RWPE1 (cell line): Measurements from ENCODE around the gene TECPR2.

Experiments
- CTCF ChIA-PET: fragments of 350-600 bp; sonication (Branson Sonifier 250); formaldehyde crosslinking; extraction: SDS; loops from one replicate; lab custom pipeline; 2021; lab: Yijun Ruan, JAX
- POLR2A ChIA-PET: fragments of 400-600 bp; formaldehyde crosslinking; extraction: SDS; loops from one replicate; lab custom pipeline; 2020; ENCODE audit warnings: antibody characterized with exemption; ENCODE audit not compliant: low non-redundant PET; lab: Yijun Ruan, JAX
- DNase-seq: peaks from one replicate; pipeline ENCODE4 v3.0.0; 2012; ENCODE audit warnings: low spot score
- H3K27ac ChIP-seq: fragments of 450-650 bp; 2 replicates; pipeline ENCODE4 v1.5.1; 2017
- CTCF ChIP-seq: fragments of 450-650 bp; conservative IDR thresholded peaks from 2 replicates; pipeline ENCODE4 v1.5.1; 2017; ENCODE audit warnings: low read depth, mild to moderate bottlenecking

The TECPR2 gene

GRCh38 chr14:102330806-102331205 is 31.9 kb upstream of the TECPR2 start:
- CTCF ChIA-PET = no interaction called here
- no peak for DNase-seq
- POLR2A ChIA-PET = no interaction called here

GRCh38 chr14:102333390-102333789 is 29.4 kb upstream of the TECPR2 start:
- peak overlapping the region; percentile 28; the same call in 1 of the 2 replicates for H3K27ac ChIP-seq
- POLR2A ChIA-PET = no interaction called here
- TF ChIP-seq CTCF = no peak
- CTCF ChIA-PET = no interaction called here
- no peak for DNase-seq

More at GRCh38 chr14:102330806-102331205, 31.9 kb upstream of the TECPR2 start:
- no peak overlapping the region for H3K27ac ChIP-seq
- no peak for TF ChIP-seq CTCF

- POLR2A ChIA-PET = no interaction called here
- CTCF ChIA-PET = no interaction called here
- DNase-seq = no peak
- no peak for TF ChIP-seq CTCF
- H3K27ac ChIP-seq = peak overlapping the region; percentile 28; the same call in 1 of the 2 replicates
These were observed 28.7 kb upstream of the TECPR2 start for GRCh38 chr14:102333795-102334705.

- no peak overlapping the region; the same call in 1 of the 2 replicates for H3K27ac ChIP-seq
- ChIA-PET CTCF (no interaction called here), POLR2A (no interaction called here)
- TF ChIP-seq CTCF = no peak
- no peak for DNase-seq
These were observed 27.6 kb upstream of the TECPR2 start for GRCh38 chr14:102335163-102335562.

GRCh38 chr14:102338724-102339123 is 24.0 kb upstream of the TECPR2 start:
- H3K27ac ChIP-seq = 0 out of 2 replicates have a peak overlapping the region, but pooled peaks have one; percentile 1
- POLR2A ChIA-PET = no interaction called here
- CTCF ChIA-PET = no interaction called here
- no peak for DNase-seq
- TF ChIP-seq CTCF = no peak

GRCh38 chr14:102341566-102341965 is 21.2 kb upstream of the TECPR2 start:
- ChIA-PET POLR2A (no interaction called here), CTCF (no interaction called here)
- no peak for TF ChIP-seq CTCF
- peak overlapping the region; percentile 43 for H3K27ac ChIP-seq
- DNase-seq = no peak
